Calu3 (cell line): ENCODE measurements around the gene MTURN. TPM values are rescaled to one million over a fixed set of nuclear protein-coding genes. Genes with fewer than 3 reads are reported as not detected.

Experiments used
- BruUV-seq: library from RNA; stranded (reverse); fragments of 400-500 nt; replicated peaks from 2 replicates; lab custom pipeline; 2021; lab: Mats Ljungman, UMichigan
- CTCF ChIA-PET: fragments of 300-600 bp; sonication (Branson Sonifier 250); formaldehyde crosslinking; loops from one replicate; lab custom pipeline; 2022; ENCODE audit warnings: antibody characterized with exemption; lab: Charles Lee
- DNase-seq: peaks from one replicate; pipeline ENCODE4 v3.0.0; 2022
- H3K27ac Mint-ChIP-seq: one replicate; pipeline ENCODE4 v1.8.0; 2022; ENCODE audit warnings: mixed read lengths; ENCODE audit not compliant: unreplicated experiment
- H3K27me3 Mint-ChIP-seq: one replicate; pipeline ENCODE4 v1.8.0; 2022; ENCODE audit warnings: mixed read lengths; ENCODE audit not compliant: unreplicated experiment
- H3K36me3 Mint-ChIP-seq: one replicate; pipeline ENCODE4 v1.8.0; 2022; ENCODE audit warnings: mild to moderate bottlenecking, moderate library complexity, mixed read lengths; ENCODE audit not compliant: insufficient read depth, unreplicated experiment
- H3K4me1 Mint-ChIP-seq: one replicate; pipeline ENCODE4 v1.8.0; 2022; ENCODE audit warnings: mild to moderate bottlenecking, low read depth, mixed read lengths; ENCODE audit not compliant: unreplicated experiment
- H3K4me3 Mint-ChIP-seq: one replicate; pipeline ENCODE4 v1.8.0; 2022; ENCODE audit warnings: mild to moderate bottlenecking, low read depth, moderate library complexity, mixed read lengths; ENCODE audit not compliant: unreplicated experiment
- H3K9me3 Mint-ChIP-seq: one replicate; pipeline ENCODE4 v1.8.0; 2022; ENCODE audit warnings: low read depth, mixed read lengths; ENCODE audit not compliant: unreplicated experiment
- CTCF ChIP-seq: fragments of 200-600 bp; IDR thresholded peaks from one replicate; pipeline ENCODE4 v1.8.0; 2022; ENCODE audit warnings: antibody characterized with exemption; ENCODE audit not compliant: unreplicated experiment
- intact Hi-C: fragments of 100-400 bp; cut with micrococcal nuclease; formaldehyde crosslinking; loops from one replicate; pipeline ENCODE4 v1.10.0; 2022; ENCODE audit not compliant: unreplicated experiment
- total RNA-seq: library from RNA; stranded (reverse); gene quantifications from 2 replicates; pipeline ENCODE4 v1.2.3, GENCODE V29; 2022

Gene MTURN
- total RNA-seq, 1 experiment from 2014 or later, result 6.5 TPM

GRCh38 chr7:30206491-30206890, 71.7 kb downstream of the MTURN start:
- no peak for TF ChIP-seq CTCF
- Mint-ChIP-seq H3K4me1 (peaks cover 29% of the 10 kb centered on the region), H3K27me3 (no peaks in the 10 kb centered on the region), H3K27ac (peak overlapping the region; percentile 91), H3K9me3 (no peaks in the 10 kb centered on the region), H3K36me3 (peaks cover 14% of the 10 kb centered on the region), H3K4me3 (peak overlapping the region; percentile 60)
- CTCF ChIA-PET, result interaction anchor here (0.7 to 1.6 kb wide), 8 partner anchors 8 to 142 kb away, joined by 3 to 7 read pairs (median 3); no protein-coding TSS in a partner anchor
- peak; percentile 81 for DNase-seq
- no TSS peak for BruUV-seq
- intact Hi-C loops, result no loop called here

- Mint-ChIP-seq H3K9me3 (no peaks in the 10 kb centered on the region), H3K36me3 (peaks cover 14% of the 10 kb centered on the region), H3K27me3 (no peaks in the 10 kb centered on the region), H3K4me3 (peak overlapping the region; percentile 60), H3K4me1 (peaks cover 29% of the 10 kb centered on the region), H3K27ac (peak overlapping the region; percentile 91)
- peak; percentile 34 for DNase-seq
- BruUV-seq, result no TSS peak
- no peak for TF ChIP-seq CTCF
- intact Hi-C loops, result no loop called here
- CTCF ChIA-PET, result interaction anchor here (0.7 to 1.6 kb wide), 8 partner anchors 8 to 69 kb away, joined by 3 to 8 read pairs (median 4); no protein-coding TSS in a partner anchor
Observed at GRCh38 chr7:30206942-30207341, 72.2 kb downstream of the MTURN start.

DNA sequence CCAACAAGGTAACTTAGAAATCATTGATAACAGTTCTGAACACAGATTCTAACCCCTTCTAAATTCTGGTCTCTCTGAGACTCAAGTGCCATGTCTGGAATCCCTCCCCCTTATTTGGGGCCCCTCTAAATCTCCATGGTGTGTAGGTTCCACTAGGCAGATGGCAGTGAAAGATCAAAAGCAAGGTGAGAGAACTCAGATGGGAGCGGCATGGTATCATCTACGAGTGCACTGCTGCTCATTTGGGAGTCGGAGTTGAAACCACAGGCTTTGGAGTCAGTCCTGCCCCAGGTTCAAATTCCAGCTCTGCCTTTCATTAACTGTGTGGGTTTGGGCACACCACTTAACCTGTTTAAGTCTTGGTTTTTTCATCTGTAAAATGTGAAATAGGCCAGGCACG, 72.6 kb downstream of the MTURN start:
- H3K4me3 Mint-ChIP-seq, result peak overlapping the region; percentile 60
- H3K27me3 Mint-ChIP-seq, result no peaks in the 10 kb centered on the region
- no TSS peak for BruUV-seq
- CTCF ChIA-PET, result interaction anchor here (0.7 to 1.6 kb wide), 7 partner anchors 9 to 47 kb away, joined by 3 to 8 read pairs (median 3); no protein-coding TSS in a partner anchor
- TF ChIP-seq CTCF, result no peak
- H3K4me1 Mint-ChIP-seq, result peaks cover 29% of the 10 kb centered on the region
- H3K27ac Mint-ChIP-seq, result peak overlapping the region; percentile 91
- peaks cover 14% of the 10 kb centered on the region for H3K36me3 Mint-ChIP-seq
- intact Hi-C loops, result no loop called here
- H3K9me3 Mint-ChIP-seq, result no peaks in the 10 kb centered on the region
- no peak for DNase-seq

- no peaks in the 10 kb centered on the region for H3K27me3 Mint-ChIP-seq
- BruUV-seq, result no TSS peak
Observed at GRCh38 chr7:30209951-30210350, 75.2 kb downstream of the MTURN start.

More at GRCh38 chr7:30209951-30210350, 75.2 kb downstream of the MTURN start:
- peaks cover 14% of the 10 kb centered on the region for H3K36me3 Mint-ChIP-seq
- intact Hi-C loops, result no loop called here
- H3K4me1 Mint-ChIP-seq, result peaks cover 22% of the 10 kb centered on the region
- DNase-seq, result no peak
- no peak overlapping the region for H3K4me3 Mint-ChIP-seq
- no peaks in the 10 kb centered on the region for H3K9me3 Mint-ChIP-seq
- no peak for TF ChIP-seq CTCF
- CTCF ChIA-PET, result no interaction called here
- H3K27ac Mint-ChIP-seq, result no peak overlapping the region

Other genes with a start within 250 kb of the MTURN start
- 116 and 130 TPM in 2 replicates for gene SCRN1, start 145.2 kb upstream of the MTURN start, total RNA-seq
- gene FKBP14, start 108.3 kb upstream of the MTURN start, total RNA-seq, result 26.2 and 30.5 TPM in 2 replicates
- gene PLEKHA8, start 106.6 kb upstream of the MTURN start, total RNA-seq, result 25.0 and 27.6 TPM in 2 replicates
- gene ZNRF2, start 149.6 kb downstream of the MTURN start, total RNA-seq, result 25.8 and 28.3 TPM in 2 replicates